ENCODE data around the gene OTUB1. TPM values are rescaled to one million over a fixed set of nuclear protein-coding genes. Genes with fewer than 3 reads are reported as not detected.

OTUB1 gene
- total and polyA plus RNA-seq, 2 of the 13 experiments (the other 11 are each of a cell fraction or from before 2014, with no cell fraction given): 58.8 to 130 TPM

DNA sequence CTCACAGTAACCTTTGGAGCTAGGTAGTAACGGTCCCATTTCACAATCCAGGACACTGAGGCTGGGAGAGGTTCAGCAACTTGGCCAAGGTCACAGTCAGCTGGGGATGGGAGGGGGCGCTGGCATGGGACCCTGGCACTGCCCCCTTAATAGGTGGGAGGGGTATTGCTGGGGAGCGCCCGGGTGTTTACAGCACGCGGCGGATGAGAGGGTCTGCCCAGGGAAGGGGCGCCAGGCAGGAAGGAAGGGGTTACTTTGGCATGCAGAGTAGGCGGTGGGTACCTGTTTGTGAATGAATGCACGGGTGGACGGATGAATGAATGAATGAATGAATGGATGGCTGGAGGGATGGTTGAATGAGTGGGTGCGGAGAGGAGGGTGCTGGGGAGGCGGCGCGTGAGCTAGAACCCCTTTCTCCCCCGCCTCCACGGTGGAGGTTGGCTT is 48.9 kb downstream of the OTUB1 start:
- H3K27me3 ChIP-seq (ENCODE audit: control insufficient read depth in 1 of 2, insufficient read depth in 2 of 2, low read length in 2 of 2): peaks cover 6 to 31% of the 10 kb centered on the region in 2 experiments; a peak in 4 of 5 replicates
- H4K20me1 ChIP-seq (ENCODE audit: insufficient read depth, low read length): peaks cover 39% of the 10 kb centered on the region; the same call in 1 of the 2 replicates
- BruUV-seq (replicated peaks): no TSS peak
- H3K36me3 ChIP-seq (replicated peaks in 1 of 2; ENCODE audit: control insufficient read depth in 1 of 2, insufficient read depth in 2 of 2, low read length in 2 of 2): no peaks in the 10 kb centered on the region
- ChIA-PET CTCF (ENCODE audit: low intra/inter-chr PET ratio, low total read pairs) (no interaction called here), POLR2A (no interaction called here)
- H3K27ac ChIP-seq (ENCODE audit: extremely low read length, insufficient read depth, low read length): no peak overlapping the region
- 52% methylated on average over 17 of the region's 17 CpGs for whole genome bisulfite sequencing (ENCODE audit: low lambda C conversion rate)
- H3K9me3 ChIP-seq (ENCODE audit: low read length): no peaks in the 10 kb centered on the region
- no peak overlapping the region for H3K9ac ChIP-seq (ENCODE audit: insufficient read depth, low read depth, low read length)
- no peaks in the 10 kb centered on the region for H3K79me2 ChIP-seq (ENCODE audit: insufficient read depth, low read length)
- peak overlapping the region; percentile 18; the same call in 1 of the 2 replicates for H3K4me2 ChIP-seq (ENCODE audit: low read depth, low read length)
- intact Hi-C loops (cut with micrococcal nuclease; ENCODE audit: unreplicated experiment): no loop called here
- peaks cover 14% of the 10 kb centered on the region; the same call in 1 of the 2 replicates for H3K4me1 ChIP-seq (ENCODE audit: insufficient read depth, low read length)
- H3K4me3 ChIP-seq (replicated peaks in 1 of 3; ENCODE audit: insufficient read depth in 1 of 3, low read depth in 2 of 3, low read length in 3 of 3): peak overlapping the region in 1 of 3 experiments; percentile 27; a peak in 2 of 6 replicates
- no peak for FAIRE-seq
- no peak for DNase-seq (ENCODE audit: low spot score)
- TF ChIP-seq ZNF335 (CRISPR knock-in tag; IDR thresholded peaks at IDR 0.05): no peak
- TF ChIP-seq, protein P1, sequence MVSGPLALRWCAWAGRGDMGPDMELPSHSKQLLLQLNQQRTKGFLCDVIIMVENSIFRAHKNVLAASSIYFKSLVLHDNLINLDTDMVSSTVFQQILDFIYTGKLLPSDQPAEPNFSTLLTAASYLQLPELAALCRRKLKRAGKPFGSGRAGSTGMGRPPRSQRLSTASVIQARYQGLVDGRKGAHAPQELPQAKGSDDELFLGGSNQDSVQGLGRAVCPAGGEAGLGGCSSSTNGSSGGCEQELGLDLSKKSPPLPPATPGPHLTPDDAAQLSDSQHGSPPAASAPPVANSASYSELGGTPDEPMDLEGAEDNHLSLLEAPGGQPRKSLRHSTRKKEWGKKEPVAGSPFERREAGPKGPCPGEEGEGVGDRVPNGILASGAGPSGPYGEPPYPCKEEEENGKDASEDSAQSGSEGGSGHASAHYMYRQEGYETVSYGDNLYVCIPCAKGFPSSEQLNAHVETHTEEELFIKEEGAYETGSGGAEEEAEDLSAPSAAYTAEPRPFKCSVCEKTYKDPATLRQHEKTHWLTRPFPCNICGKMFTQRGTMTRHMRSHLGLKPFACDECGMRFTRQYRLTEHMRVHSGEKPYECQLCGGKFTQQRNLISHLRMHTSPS (CRISPR knock-in tag; IDR thresholded peaks at IDR 0.05; ENCODE audit: low read depth): 0 out of 2 replicates have a peak, but pooled peaks have one; percentile 8
- TF ChIP-seq ZNF629 (CRISPR knock-in tag; conservative IDR thresholded peaks at IDR 0.05): peak; percentile 90
- 0 out of 2 replicates have a peak, but pooled peaks have one; percentile 24 for TF ChIP-seq ZMYM3 (CRISPR knock-in tag; IDR thresholded peaks at IDR 0.05)
- TF ChIP-seq ZNF788 (CRISPR knock-in tag; IDR thresholded peaks at IDR 0.05; ENCODE audit: borderline replicate concordance): no peak
- TF ChIP-seq NFE2L2 (IDR thresholded peaks at IDR 0.05; ENCODE audit: low read length): no peak
- no peak for TF ChIP-seq LCORL (IDR thresholded peaks at IDR 0.05)
- TF ChIP-seq LCORL (CRISPR knock-in tag; IDR thresholded peaks at IDR 0.05): no peak
- TF ChIP-seq, protein P2, sequence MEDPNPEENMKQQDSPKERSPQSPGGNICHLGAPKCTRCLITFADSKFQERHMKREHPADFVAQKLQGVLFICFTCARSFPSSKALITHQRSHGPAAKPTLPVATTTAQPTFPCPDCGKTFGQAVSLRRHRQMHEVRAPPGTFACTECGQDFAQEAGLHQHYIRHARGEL (CRISPR knock-in tag; IDR thresholded peaks at IDR 0.05): no peak
- H2AFZ ChIP-seq (ENCODE audit: low read length): no peak overlapping the region
- no peak for ATAC-seq
- in situ Hi-C loops (cut with HindIII; ENCODE audit: extremely low pct_ligation_motif_present, low pct_unique_long_range_greater_than_20kb): no loop called here
